Measurements from ENCODE around the gene CMTM2. TPM values are rescaled to one million over a fixed set of nuclear protein-coding genes. Genes with fewer than 3 reads are reported as not detected.
A peak's percentile ranks its signal among the peaks of the same experiment; 100 is the strongest.

CMTM2 gene
- total and polyA plus RNA-seq, 9 of the 15 experiments (the other 6 are each of a cell fraction or from before 2014, with no cell fraction given): not detected

DNA sequence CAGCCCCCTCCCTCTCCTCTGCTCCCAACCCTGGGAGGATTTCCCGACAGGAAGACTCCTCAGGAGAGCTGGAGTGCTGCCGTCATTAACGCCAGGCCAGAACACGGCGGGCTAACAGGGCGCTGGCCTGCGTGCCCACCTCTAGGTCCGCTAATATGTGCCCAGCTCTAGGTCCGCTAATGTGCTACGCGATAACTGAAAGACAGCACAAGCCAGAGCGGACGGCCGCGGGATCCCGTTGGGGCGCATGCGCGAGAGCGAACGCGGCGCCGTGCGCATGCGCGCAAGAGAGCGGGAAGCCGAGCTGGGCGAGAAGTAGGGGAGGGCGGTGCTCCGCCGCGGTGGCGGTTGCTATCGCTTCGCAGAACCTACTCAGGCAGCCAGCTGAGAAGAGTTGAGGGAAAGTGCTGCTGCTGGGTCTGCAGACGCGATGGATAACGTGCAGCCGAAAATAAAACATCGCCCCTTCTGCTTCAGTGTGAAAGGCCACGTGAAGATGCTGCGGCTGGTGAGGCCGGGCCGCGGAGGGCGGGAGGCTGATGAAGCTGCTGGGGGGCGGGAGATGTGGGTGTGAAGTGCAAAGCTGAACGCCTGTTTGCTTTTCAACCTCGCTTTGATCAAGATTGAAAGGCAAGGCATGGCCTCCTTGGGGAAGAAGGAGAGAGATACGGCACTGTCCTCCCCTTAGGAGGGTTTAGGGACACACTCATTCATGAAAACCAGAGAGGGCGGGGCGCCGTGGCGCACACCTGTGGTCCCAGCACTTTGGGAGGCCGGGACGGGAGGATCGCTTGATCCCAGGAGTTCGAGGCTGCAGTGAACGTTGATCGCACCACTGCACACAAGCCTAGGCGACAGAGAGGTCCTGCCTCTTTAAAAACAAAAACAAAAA lies 26.7 kb upstream of the CMTM2 start, which contains the start of gene CKLF (continued):
- TF ChIP-seq CXXC5 (CRISPR knock-in tag; IDR thresholded peaks at IDR 0.05) (peak; percentile 81), SETDB1 (IDR thresholded peaks at IDR 0.05; ENCODE audit: low read length) (peak; percentile 21), ZNF232 (CRISPR knock-in tag; IDR thresholded peaks at IDR 0.05) (peak; percentile 97), POU5F1 (IDR thresholded peaks at IDR 0.05; ENCODE audit: borderline replicate concordance, low read depth, low read length, partially characterized antibody) (peak; percentile 96), HBP1 (CRISPR knock-in tag; IDR thresholded peaks at IDR 0.05) (no peak), ZBTB33 (CRISPR knock-in tag; IDR thresholded peaks at IDR 0.05) (peak; percentile 88), CREM (IDR thresholded peaks at IDR 0.05; ENCODE audit: low read depth) (peak; percentile 45; the same call in 1 of the 2 replicates), ZNF165 (CRISPR knock-in tag; IDR thresholded peaks at IDR 0.05; ENCODE audit: borderline replicate concordance) (peak; percentile 30; the same call in 1 of the 2 replicates), ATF3 (IDR thresholded peaks at IDR 0.05) (no peak), ATF3 (CRISPR knock-in tag; conservative IDR thresholded peaks at IDR 0.05) (peak; percentile 83; the same call in 1 of the 2 replicates), NR2F6 (CRISPR knock-in tag; IDR thresholded peaks at IDR 0.05) (no peak), SRF (CRISPR knock-in tag; IDR thresholded peaks at IDR 0.05) (peak in 1 of 2 experiments; percentile 71; a peak in 2 of 4 replicates), POLR3G (IDR thresholded peaks at IDR 0.05; ENCODE audit: extremely low read depth, insufficient read length, insufficient replicate concordance) (no peak), XRCC5 (IDR thresholded peaks at IDR 0.05; ENCODE audit: low read depth, low read length) (0 out of 2 replicates have a peak, but pooled peaks have one; percentile 25), ZFP1 (CRISPR knock-in tag; IDR thresholded peaks at IDR 0.05) (no peak), ZNF785 (CRISPR knock-in tag; IDR thresholded peaks at IDR 0.05) (no peak), SUPT5H (IDR thresholded peaks at IDR 0.05) (peak; percentile 91), TAF1 (IDR thresholded peaks at IDR 0.05; ENCODE audit: control insufficient read depth, extremely low read depth, insufficient read depth, low read length, severe bottlenecking) (peak; percentile 84), KAT7 (CRISPR knock-in tag; IDR thresholded peaks at IDR 0.05; ENCODE audit: borderline replicate concordance) (peak; percentile 96; the same call in 1 of the 2 replicates), HEY1 (CRISPR knock-in tag; IDR thresholded peaks at IDR 0.05; ENCODE audit: borderline replicate concordance) (no peak)
- TF ChIP-seq, protein P1, sequence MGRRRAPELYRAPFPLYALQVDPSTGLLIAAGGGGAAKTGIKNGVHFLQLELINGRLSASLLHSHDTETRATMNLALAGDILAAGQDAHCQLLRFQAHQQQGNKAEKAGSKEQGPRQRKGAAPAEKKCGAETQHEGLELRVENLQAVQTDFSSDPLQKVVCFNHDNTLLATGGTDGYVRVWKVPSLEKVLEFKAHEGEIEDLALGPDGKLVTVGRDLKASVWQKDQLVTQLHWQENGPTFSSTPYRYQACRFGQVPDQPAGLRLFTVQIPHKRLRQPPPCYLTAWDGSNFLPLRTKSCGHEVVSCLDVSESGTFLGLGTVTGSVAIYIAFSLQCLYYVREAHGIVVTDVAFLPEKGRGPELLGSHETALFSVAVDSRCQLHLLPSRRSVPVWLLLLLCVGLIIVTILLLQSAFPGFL (CRISPR knock-in tag; IDR thresholded peaks at IDR 0.05): no peak; the same call in 1 of the 2 replicates
- TF ChIP-seq, protein P2, sequence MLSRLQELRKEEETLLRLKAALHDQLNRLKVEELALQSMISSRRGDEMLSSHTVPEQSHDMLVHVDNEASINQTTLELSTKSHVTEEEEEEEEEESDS (CRISPR knock-in tag; IDR thresholded peaks at IDR 0.05): no peak

All from K562 (cell line).